ENCODE measurements around the gene CARS1. TPM values are rescaled to one million over a fixed set of nuclear protein-coding genes. Genes with fewer than 3 reads are reported as not detected.

Gene CARS1
- total RNA-seq, 1 donor from 2014 or later = 59.2 TPM

GRCh38 chr11:3103076-3103475 lies 45.9 kb upstream of the CARS1 start:
- H3K27ac Mint-ChIP-seq (ENCODE audit: unreplicated experiment) = no peak overlapping the region
- no peaks in the 10 kb centered on the region for H3K4me1 Mint-ChIP-seq
- H3K27me3 Mint-ChIP-seq (ENCODE audit: low read depth) = no peaks in the 10 kb centered on the region
- DNase-seq (ENCODE audit: low read depth, low spot score) = no peak
- H3K4me3 Mint-ChIP-seq = no peak overlapping the region
- TF ChIP-seq, protein P1, sequence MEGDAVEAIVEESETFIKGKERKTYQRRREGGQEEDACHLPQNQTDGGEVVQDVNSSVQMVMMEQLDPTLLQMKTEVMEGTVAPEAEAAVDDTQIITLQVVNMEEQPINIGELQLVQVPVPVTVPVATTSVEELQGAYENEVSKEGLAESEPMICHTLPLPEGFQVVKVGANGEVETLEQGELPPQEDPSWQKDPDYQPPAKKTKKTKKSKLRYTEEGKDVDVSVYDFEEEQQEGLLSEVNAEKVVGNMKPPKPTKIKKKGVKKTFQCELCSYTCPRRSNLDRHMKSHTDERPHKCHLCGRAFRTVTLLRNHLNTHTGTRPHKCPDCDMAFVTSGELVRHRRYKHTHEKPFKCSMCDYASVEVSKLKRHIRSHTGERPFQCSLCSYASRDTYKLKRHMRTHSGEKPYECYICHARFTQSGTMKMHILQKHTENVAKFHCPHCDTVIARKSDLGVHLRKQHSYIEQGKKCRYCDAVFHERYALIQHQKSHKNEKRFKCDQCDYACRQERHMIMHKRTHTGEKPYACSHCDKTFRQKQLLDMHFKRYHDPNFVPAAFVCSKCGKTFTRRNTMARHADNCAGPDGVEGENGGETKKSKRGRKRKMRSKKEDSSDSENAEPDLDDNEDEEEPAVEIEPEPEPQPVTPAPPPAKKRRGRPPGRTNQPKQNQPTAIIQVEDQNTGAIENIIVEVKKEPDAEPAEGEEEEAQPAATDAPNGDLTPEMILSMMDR (conservative IDR thresholded peaks at IDR 0.05) = no peak
- no peaks in the 10 kb centered on the region for H3K9me3 Mint-ChIP-seq
- no peaks in the 10 kb centered on the region for H3K36me3 Mint-ChIP-seq (ENCODE audit: low read depth)

DNA sequence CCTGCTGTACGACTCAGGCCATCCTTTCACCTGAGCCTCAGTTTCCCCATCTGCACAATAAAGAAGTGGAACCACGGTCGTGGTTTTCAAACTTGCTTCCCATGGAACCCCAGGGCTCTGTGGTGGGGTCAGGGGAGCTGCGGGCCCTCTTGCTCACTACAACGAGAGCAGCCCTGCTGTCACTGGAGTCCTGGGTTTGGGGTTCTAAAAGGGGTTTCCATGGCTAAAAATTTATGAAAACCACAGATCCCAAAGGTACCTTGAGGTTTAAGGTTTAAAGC lies 45.4 kb upstream of the CARS1 start:
- H3K4me1 Mint-ChIP-seq = no peaks in the 10 kb centered on the region
- H3K36me3 Mint-ChIP-seq (ENCODE audit: low read depth) = peaks cover under 1% of the 10 kb centered on the region
- no peak overlapping the region for H3K27ac Mint-ChIP-seq (ENCODE audit: unreplicated experiment)
- TF ChIP-seq, protein P1 (conservative IDR thresholded peaks at IDR 0.05) = no peak
- no peak for DNase-seq (ENCODE audit: low read depth, low spot score)
- no peaks in the 10 kb centered on the region for H3K9me3 Mint-ChIP-seq
- no peak overlapping the region for H3K4me3 Mint-ChIP-seq
- no peaks in the 10 kb centered on the region for H3K27me3 Mint-ChIP-seq (ENCODE audit: low read depth)

GRCh38 chr11:3101921-3102640 lies 44.9 kb upstream of the CARS1 start:
- Mint-ChIP-seq H3K36me3 (ENCODE audit: low read depth) (peaks cover 4% of the 10 kb centered on the region), H3K4me1 (no peaks in the 10 kb centered on the region), H3K27me3 (ENCODE audit: low read depth) (no peaks in the 10 kb centered on the region), H3K4me3 (no peak overlapping the region), H3K9me3 (no peaks in the 10 kb centered on the region), H3K27ac (ENCODE audit: unreplicated experiment) (no peak overlapping the region)
- TF ChIP-seq, protein P1 (conservative IDR thresholded peaks at IDR 0.05) = no peak
- DNase-seq (ENCODE audit: low read depth, low spot score) = no peak

GRCh38 chr11:3099178-3099577 lies 42.0 kb upstream of the CARS1 start:
- DNase-seq (ENCODE audit: low read depth, low spot score) = no peak
- H3K36me3 Mint-ChIP-seq (ENCODE audit: low read depth) = peaks cover 11% of the 10 kb centered on the region
- no peaks in the 10 kb centered on the region for H3K27me3 Mint-ChIP-seq (ENCODE audit: low read depth)
- TF ChIP-seq, protein P1 (conservative IDR thresholded peaks at IDR 0.05) = no peak
- no peak overlapping the region for H3K27ac Mint-ChIP-seq (ENCODE audit: unreplicated experiment)
- H3K9me3 Mint-ChIP-seq = no peaks in the 10 kb centered on the region
- H3K4me3 Mint-ChIP-seq = no peak overlapping the region
- H3K4me1 Mint-ChIP-seq = peaks cover 16% of the 10 kb centered on the region

- DNase-seq (ENCODE audit: low read depth, low spot score) = no peak
- Mint-ChIP-seq H3K36me3 (ENCODE audit: low read depth) (peaks cover 11% of the 10 kb centered on the region), H3K27ac (ENCODE audit: unreplicated experiment) (no peak overlapping the region), H3K4me3 (no peak overlapping the region), H3K27me3 (ENCODE audit: low read depth) (no peaks in the 10 kb centered on the region), H3K9me3 (no peaks in the 10 kb centered on the region), H3K4me1 (peaks cover 16% of the 10 kb centered on the region)
- TF ChIP-seq, protein P1 (conservative IDR thresholded peaks at IDR 0.05) = no peak
Measured at GRCh38 chr11:3096909-3097530, 39.8 kb upstream of the CARS1 start.
